ENCODE data around the gene NEO1.

NEO1 gene

GRCh38 chr15:73051807-73052652 lies at the start of gene NEO1:
TSS of gene NEO1 (plus strand) at chr15:73052463. CDS start at chr15:73052676, 213 bp downstream.
- peak; percentile 50 to 68 (median 53) for DNase-seq (ENCODE audit: low read depth in 3 of 3)

GRCh38 chr15:73004462-73004861 lies 47.8 kb upstream of the NEO1 start:
- no peak for DNase-seq (ENCODE audit: low read depth in 3 of 3)

- no peak for DNase-seq (ENCODE audit: low read depth in 3 of 3)
Measured at GRCh38 chr15:73005032-73005431, 47.2 kb upstream of the NEO1 start.

- no peak for DNase-seq (ENCODE audit: low read depth in 3 of 3)
Measured at GRCh38 chr15:73005446-73005845, 46.8 kb upstream of the NEO1 start.

- no peak for DNase-seq (ENCODE audit: low read depth in 3 of 3)
Measured at GRCh38 chr15:73006523-73006922, 45.7 kb upstream of the NEO1 start.

- no peak for DNase-seq (ENCODE audit: low read depth in 3 of 3)
Measured at GRCh38 chr15:73009066-73010056, 42.9 kb upstream of the NEO1 start.

- no peak for DNase-seq (ENCODE audit: low read depth in 3 of 3)
Measured at GRCh38 chr15:73010154-73011152, 41.8 kb upstream of the NEO1 start.

GRCh38 chr15:73014904-73015303 lies 37.4 kb upstream of the NEO1 start:
- DNase-seq (ENCODE audit: low read depth in 3 of 3): no peak

GRCh38 chr15:73015493-73015892 lies 36.8 kb upstream of the NEO1 start:
- DNase-seq (ENCODE audit: low read depth in 3 of 3): no peak

- DNase-seq (ENCODE audit: low read depth in 3 of 3): no peak
Measured at GRCh38 chr15:73017987-73018386, 34.3 kb upstream of the NEO1 start.

- DNase-seq (ENCODE audit: low read depth in 3 of 3): no peak
Measured at GRCh38 chr15:73019154-73019553, 33.1 kb upstream of the NEO1 start.

GRCh38 chr15:73019601-73020146 lies 32.6 kb upstream of the NEO1 start:
- no peak for DNase-seq (ENCODE audit: low read depth in 3 of 3)

- DNase-seq (ENCODE audit: low read depth in 3 of 3): no peak
Measured at GRCh38 chr15:73021139-73021621, 31.1 kb upstream of the NEO1 start.

GRCh38 chr15:73022161-73022560 lies 30.1 kb upstream of the NEO1 start:
- DNase-seq (ENCODE audit: low read depth in 3 of 3): no peak

- no peak for DNase-seq (ENCODE audit: low read depth in 3 of 3)
Measured at GRCh38 chr15:73023071-73023470, 29.2 kb upstream of the NEO1 start.

GRCh38 chr15:73024168-73024567 lies 28.1 kb upstream of the NEO1 start:
- no peak for DNase-seq (ENCODE audit: low read depth in 3 of 3)

- no peak for DNase-seq (ENCODE audit: low read depth in 3 of 3)
Measured at GRCh38 chr15:73026511-73027054, 25.7 kb upstream of the NEO1 start.

GRCh38 chr15:73028031-73028430 lies 24.2 kb upstream of the NEO1 start:
- DNase-seq (ENCODE audit: low read depth in 3 of 3): no peak

GRCh38 chr15:73028831-73029451 lies 23.3 kb upstream of the NEO1 start:
- DNase-seq (ENCODE audit: low read depth in 3 of 3): no peak

- DNase-seq (ENCODE audit: low read depth in 3 of 3): no peak
Measured at GRCh38 chr15:73030122-73030679, 22.1 kb upstream of the NEO1 start.

All from stimulated activated CD4-positive, alpha-beta T cell treated with anti-CD3 and anti-CD28 coated beads, TNF-alpha, amount 100 ng/mL, for 48 hours (primary cell).